K562 treated with DMSO at 1 percent for 24 hours (cell line): ENCODE measurements around the gene STUM. TPM values are rescaled to one million over a fixed set of nuclear protein-coding genes. Genes with fewer than 3 reads are reported as not detected.

Experiments used
- total RNA-seq: library from RNA; unstranded; fragments of 300-600 nt; gene quantifications from 2 replicates; pipeline ENCODE4 v1.2.3, GENCODE V29; 2022; ENCODE audit warnings: low read depth; ENCODE audit not compliant: insufficient read depth

Gene STUM, protein sequence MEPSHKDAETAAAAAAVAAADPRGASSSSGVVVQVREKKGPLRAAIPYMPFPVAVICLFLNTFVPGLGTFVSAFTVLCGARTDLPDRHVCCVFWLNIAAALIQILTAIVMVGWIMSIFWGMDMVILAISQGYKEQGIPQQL
- total RNA-seq, result not detected in 2 replicates

DNA sequence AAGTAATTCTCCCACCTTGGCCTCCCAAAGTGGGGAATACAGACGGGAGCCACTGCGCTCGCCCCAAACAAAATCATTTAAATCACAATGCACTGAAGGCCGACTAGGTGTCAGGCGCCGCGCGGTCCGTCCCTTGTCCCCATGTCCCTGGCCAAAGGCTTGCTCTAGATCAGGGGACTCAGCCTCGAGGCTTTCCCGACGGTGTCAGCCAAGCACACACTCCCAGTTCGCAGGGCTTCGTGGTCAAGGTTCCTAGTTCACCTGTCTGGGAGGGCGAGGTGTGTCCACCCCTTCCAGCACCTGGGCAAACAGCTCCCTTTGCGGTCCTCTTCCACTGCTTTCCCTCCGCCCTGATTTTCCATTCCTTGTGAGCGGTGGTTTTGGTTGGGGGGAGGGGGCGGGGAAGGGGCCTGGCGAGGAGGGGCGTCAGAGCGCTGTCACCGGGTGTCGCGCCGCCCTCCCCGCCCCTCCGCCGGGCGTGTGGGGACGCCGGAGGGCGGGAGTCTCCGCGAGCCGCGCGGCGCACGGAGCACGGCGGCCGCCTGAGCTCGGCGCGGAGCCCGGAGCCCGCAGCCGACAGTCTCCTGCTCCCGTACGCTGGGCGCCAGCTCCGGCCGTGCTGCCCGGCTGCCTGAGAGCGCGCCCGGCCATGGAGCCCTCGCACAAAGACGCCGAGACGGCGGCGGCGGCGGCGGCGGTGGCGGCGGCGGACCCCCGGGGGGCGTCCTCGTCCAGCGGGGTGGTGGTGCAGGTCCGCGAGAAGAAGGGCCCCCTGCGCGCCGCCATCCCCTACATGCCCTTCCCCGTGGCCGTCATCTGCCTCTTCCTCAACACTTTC, at the start of gene STUM:
TSS of gene STUM (plus strand) at position 509 of the 838 bp plus-strand sequence. CDS start at position 650, 141 bp downstream.

Other genes with a start within 250 kb of the STUM start
- 11.5 and 11.8 TPM in 2 replicates for gene LIN9, start 239.6 kb upstream of the STUM start, total RNA-seq
- gene PARP1, start 140.7 kb upstream of the STUM start, total RNA-seq, result 192 and 241 TPM in 2 replicates
- gene ITPKB, start 190.5 kb downstream of the STUM start, total RNA-seq, result not detected in 2 replicates